Measurements from ENCODE around the gene MVB12B. TPM values are rescaled to one million over a fixed set of nuclear protein-coding genes. Genes with fewer than 3 reads are reported as not detected.

MVB12B gene
- total RNA-seq, 1 donor from 2014 or later, result 12.8 TPM

DNA sequence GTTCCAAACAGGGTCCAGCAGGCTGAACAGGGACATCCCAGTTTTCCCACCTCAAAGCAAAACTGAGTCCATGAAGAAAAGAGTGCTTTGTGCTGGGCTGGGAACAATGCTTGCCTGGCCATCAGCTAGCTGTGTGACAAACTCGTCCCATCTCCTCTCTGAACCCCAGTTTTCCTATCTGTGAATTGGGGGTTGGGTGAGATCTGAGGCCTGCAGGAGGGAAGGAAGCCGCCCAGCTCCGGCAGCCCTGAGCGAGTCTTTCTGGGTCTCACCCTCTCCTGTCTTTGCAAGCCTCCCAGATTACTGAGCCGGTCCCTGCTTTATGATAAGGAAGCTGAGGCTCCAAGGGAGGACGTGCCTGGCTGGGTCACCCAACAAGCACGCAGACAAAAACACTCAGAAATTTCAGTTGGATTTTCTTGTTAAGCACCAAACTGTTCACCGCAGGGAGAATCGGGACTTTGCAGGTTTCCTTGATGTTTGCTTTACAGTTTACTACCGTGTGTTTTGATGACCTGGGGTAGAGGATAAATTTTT lies 204.5 kb downstream of the MVB12B start:
- Mint-ChIP-seq H3K4me3 (ENCODE audit: unreplicated experiment) (no peak overlapping the region), H3K27me3 (ENCODE audit: low read depth, unreplicated experiment) (peaks cover 35% of the 10 kb centered on the region), H3K4me1 (ENCODE audit: low read depth, unreplicated experiment) (peaks cover 11% of the 10 kb centered on the region), H3K36me3 (ENCODE audit: low read depth, unreplicated experiment) (no peaks in the 10 kb centered on the region), H3K27ac (ENCODE audit: unreplicated experiment) (no peak overlapping the region), H3K9me3 (ENCODE audit: unreplicated experiment) (no peaks in the 10 kb centered on the region)
- no peak for FAIRE-seq
- no peaks in the 10 kb centered on the region for H3K36me3 ChIP-seq (ENCODE audit: insufficient read depth, low read length)
- H3K9me3 ChIP-seq (ENCODE audit: insufficient read depth, low read depth, low read length), result no peaks in the 10 kb centered on the region
- TF ChIP-seq EZH2 (IDR thresholded peaks at IDR 0.05; ENCODE audit: insufficient read depth, low read length) (no peak), CTCF (IDR thresholded peaks at IDR 0.05; ENCODE audit: insufficient read depth, low read depth, low read length) (no peak)
- DNase-seq (ENCODE audit: low read depth), result no peak
- no peak overlapping the region for H3K4me2 ChIP-seq (ENCODE audit: low read length)
- H4K20me1 ChIP-seq (ENCODE audit: insufficient read depth, low read length), result no peaks in the 10 kb centered on the region
- no peak overlapping the region for H3K4me3 ChIP-seq (ENCODE audit: insufficient read depth, low read depth, low read length)
- H2AFZ ChIP-seq (ENCODE audit: low read depth, low read length), result no peak overlapping the region
- H3K79me2 ChIP-seq (ENCODE audit: insufficient read depth, low read length), result no peaks in the 10 kb centered on the region
- no peak overlapping the region for H3K27ac ChIP-seq (ENCODE audit: low read depth, low read length)
- no peaks in the 10 kb centered on the region for H3K4me1 ChIP-seq (ENCODE audit: insufficient read depth, low read length)
- H3K27me3 ChIP-seq (ENCODE audit: insufficient read depth, low read length), result peaks cover 26% of the 10 kb centered on the region
- no peak overlapping the region for H3K9ac ChIP-seq (ENCODE audit: low read length)

- H3K27me3 Mint-ChIP-seq (ENCODE audit: low read depth, unreplicated experiment), result peaks cover 37% of the 10 kb centered on the region
- no peak overlapping the region for H3K9ac ChIP-seq (ENCODE audit: low read length)
- peaks cover 11% of the 10 kb centered on the region for H3K4me1 Mint-ChIP-seq (ENCODE audit: low read depth, unreplicated experiment)
- H2AFZ ChIP-seq (ENCODE audit: low read depth, low read length), result no peak overlapping the region
- H3K79me2 ChIP-seq (ENCODE audit: insufficient read depth, low read length), result no peaks in the 10 kb centered on the region
- no peak overlapping the region for H3K4me3 ChIP-seq (ENCODE audit: insufficient read depth, low read depth, low read length)
- no peak overlapping the region for H3K4me2 ChIP-seq (ENCODE audit: low read length)
- H3K27ac Mint-ChIP-seq (ENCODE audit: unreplicated experiment), result no peak overlapping the region
- H3K9me3 ChIP-seq (ENCODE audit: insufficient read depth, low read depth, low read length), result no peaks in the 10 kb centered on the region
- no peaks in the 10 kb centered on the region for H4K20me1 ChIP-seq (ENCODE audit: insufficient read depth, low read length)
- TF ChIP-seq CTCF (IDR thresholded peaks at IDR 0.05; ENCODE audit: insufficient read depth, low read depth, low read length), result no peak
- H3K36me3 ChIP-seq (ENCODE audit: insufficient read depth, low read length), result no peaks in the 10 kb centered on the region
- H3K4me1 ChIP-seq (ENCODE audit: insufficient read depth, low read length), result no peaks in the 10 kb centered on the region
- H3K27me3 ChIP-seq (ENCODE audit: insufficient read depth, low read length), result peaks cover 29% of the 10 kb centered on the region
- no peaks in the 10 kb centered on the region for H3K9me3 Mint-ChIP-seq (ENCODE audit: unreplicated experiment)
- no peak overlapping the region for H3K4me3 Mint-ChIP-seq (ENCODE audit: unreplicated experiment)
- H3K36me3 Mint-ChIP-seq (ENCODE audit: low read depth, unreplicated experiment), result no peaks in the 10 kb centered on the region
- H3K27ac ChIP-seq (ENCODE audit: low read depth, low read length), result no peak overlapping the region
- DNase-seq (ENCODE audit: low read depth), result no peak
- no peak for FAIRE-seq
Observed at GRCh38 chr9:126531591-126531990, 205.0 kb downstream of the MVB12B start.

GRCh38 chr9:126532019-126532462 lies 205.4 kb downstream of the MVB12B start:
- H3K79me2 ChIP-seq (ENCODE audit: insufficient read depth, low read length), result no peaks in the 10 kb centered on the region
- no peaks in the 10 kb centered on the region for H3K36me3 ChIP-seq (ENCODE audit: insufficient read depth, low read length)
- no peaks in the 10 kb centered on the region for H3K36me3 Mint-ChIP-seq (ENCODE audit: low read depth, unreplicated experiment)
- H3K4me2 ChIP-seq (ENCODE audit: low read length), result no peak overlapping the region
- H3K27me3 Mint-ChIP-seq (ENCODE audit: low read depth, unreplicated experiment), result peaks cover 41% of the 10 kb centered on the region
- H3K4me1 Mint-ChIP-seq (ENCODE audit: low read depth, unreplicated experiment), result peaks cover 11% of the 10 kb centered on the region
- H4K20me1 ChIP-seq (ENCODE audit: insufficient read depth, low read length), result no peaks in the 10 kb centered on the region
- no peak overlapping the region for H3K27ac Mint-ChIP-seq (ENCODE audit: unreplicated experiment)
- H3K9ac ChIP-seq (ENCODE audit: low read length), result no peak overlapping the region
- H3K4me3 ChIP-seq (ENCODE audit: insufficient read depth, low read depth, low read length), result no peak overlapping the region
- peaks cover 31% of the 10 kb centered on the region for H3K27me3 ChIP-seq (ENCODE audit: insufficient read depth, low read length)
- DNase-seq (ENCODE audit: low read depth) (no peak), FAIRE-seq (no peak)
- H3K27ac ChIP-seq (ENCODE audit: low read depth, low read length), result no peak overlapping the region
- TF ChIP-seq EZH2 (IDR thresholded peaks at IDR 0.05; ENCODE audit: insufficient read depth, low read length) (no peak), CTCF (IDR thresholded peaks at IDR 0.05; ENCODE audit: insufficient read depth, low read depth, low read length) (no peak)
- H3K9me3 ChIP-seq (ENCODE audit: insufficient read depth, low read depth, low read length), result no peaks in the 10 kb centered on the region
- no peak overlapping the region for H3K4me3 Mint-ChIP-seq (ENCODE audit: unreplicated experiment)
- no peak overlapping the region for H2AFZ ChIP-seq (ENCODE audit: low read depth, low read length)
- no peaks in the 10 kb centered on the region for H3K9me3 Mint-ChIP-seq (ENCODE audit: unreplicated experiment)
- no peaks in the 10 kb centered on the region for H3K4me1 ChIP-seq (ENCODE audit: insufficient read depth, low read length)

Measured in astrocyte (in vitro differentiated cells and primary cell).